Ovary (tissue), 3 donors: ENCODE data around the gene MUC2.

ENCODE experiments used
- POLR2A ChIP-seq: fragments of 450-650 bp; IDR thresholded peaks from one replicate; pipeline ENCODE4 v1.6.1; 2017; ENCODE audit warnings: antibody characterized with exemption, mild to moderate bottlenecking, moderate library complexity
- TF ChIP-seq, protein P1 (sequence below), 3 donors: fragments of 450-650 bp in 2 of 3; fragments of 200-600 bp in 1 of 3; IDR thresholded peaks; one replicate each; pipeline versions ENCODE4 v1.5.1 to v1.8.0; 2016 to 2022; ENCODE audit warnings: antibody characterized with exemption in 3 of 3, mild to moderate bottlenecking in 1 of 3
- donor health status: DM: no; HTN: no; CAD: no.

DNA sequence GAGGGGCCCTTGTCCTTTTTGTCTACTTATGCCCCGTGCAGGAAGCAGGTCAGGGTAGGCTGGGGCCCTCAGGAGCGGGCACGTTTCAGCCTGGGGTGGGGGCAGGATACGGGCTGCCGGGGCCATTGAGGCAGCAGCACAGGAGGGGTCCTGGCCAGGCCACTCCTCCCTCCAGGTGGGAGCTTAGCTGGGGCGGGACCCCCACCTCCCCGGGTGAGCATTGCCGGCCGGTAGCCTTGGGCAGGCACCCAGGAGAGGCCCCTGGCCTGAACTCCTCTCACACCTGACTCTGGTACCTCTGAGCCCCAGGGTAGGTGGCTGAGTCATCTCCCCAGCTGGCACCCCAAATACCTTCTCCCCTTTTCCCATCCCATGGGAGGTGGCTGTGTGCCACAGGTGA is 33.2 kb upstream of the MUC2 start:
- no peak for TF ChIP-seq POLR2A
- TF ChIP-seq, protein P1, sequence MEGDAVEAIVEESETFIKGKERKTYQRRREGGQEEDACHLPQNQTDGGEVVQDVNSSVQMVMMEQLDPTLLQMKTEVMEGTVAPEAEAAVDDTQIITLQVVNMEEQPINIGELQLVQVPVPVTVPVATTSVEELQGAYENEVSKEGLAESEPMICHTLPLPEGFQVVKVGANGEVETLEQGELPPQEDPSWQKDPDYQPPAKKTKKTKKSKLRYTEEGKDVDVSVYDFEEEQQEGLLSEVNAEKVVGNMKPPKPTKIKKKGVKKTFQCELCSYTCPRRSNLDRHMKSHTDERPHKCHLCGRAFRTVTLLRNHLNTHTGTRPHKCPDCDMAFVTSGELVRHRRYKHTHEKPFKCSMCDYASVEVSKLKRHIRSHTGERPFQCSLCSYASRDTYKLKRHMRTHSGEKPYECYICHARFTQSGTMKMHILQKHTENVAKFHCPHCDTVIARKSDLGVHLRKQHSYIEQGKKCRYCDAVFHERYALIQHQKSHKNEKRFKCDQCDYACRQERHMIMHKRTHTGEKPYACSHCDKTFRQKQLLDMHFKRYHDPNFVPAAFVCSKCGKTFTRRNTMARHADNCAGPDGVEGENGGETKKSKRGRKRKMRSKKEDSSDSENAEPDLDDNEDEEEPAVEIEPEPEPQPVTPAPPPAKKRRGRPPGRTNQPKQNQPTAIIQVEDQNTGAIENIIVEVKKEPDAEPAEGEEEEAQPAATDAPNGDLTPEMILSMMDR (IDR thresholded peaks at IDR 0.05), result no peak
